SHP77 (cell line): ENCODE results near the gene RAB10.
"Not testable (repeated sequence)": the region's sequence is repeated elsewhere in the genome, so short reads cannot be mapped to it uniquely, and the experiment has no call there.

Experiments
- DNase-seq, 2 experiments: peaks; one replicate each; lab custom pipeline; 2025; lab: John Stamatoyannopoulos, UW

Gene RAB10

GRCh38 chr2:26016012-26016705 is 17.7 kb upstream of the RAB10 start:
- no peak for DNase-seq

DNA sequence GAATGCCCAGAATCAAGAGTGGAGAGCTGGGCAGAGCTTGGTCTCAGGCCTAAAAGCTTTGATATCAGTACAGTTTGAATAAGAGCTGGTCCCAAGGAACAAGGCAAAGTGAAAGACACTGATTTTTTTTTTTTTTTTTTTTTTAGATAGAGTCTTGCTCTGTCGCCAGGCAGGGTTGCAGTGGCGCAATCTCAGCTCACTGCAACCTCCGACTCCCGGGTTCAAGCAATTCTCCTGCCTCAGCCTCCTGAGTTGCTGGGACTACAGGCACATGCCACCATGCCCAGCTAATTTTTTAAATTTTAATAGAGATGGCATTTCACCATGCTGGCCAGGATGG is 17.2 kb upstream of the RAB10 start:
- DNase-seq, result not testable (repeated sequence)

GRCh38 chr2:26017464-26018183 is 16.3 kb upstream of the RAB10 start:
- no peak for DNase-seq

GRCh38 chr2:26018184-26019055 is 15.5 kb upstream of the RAB10 start:
- peak; percentile 14 to 24 for DNase-seq

- DNase-seq, result no peak
Observed at GRCh38 chr2:26020231-26020640, 13.6 kb upstream of the RAB10 start.

DNA sequence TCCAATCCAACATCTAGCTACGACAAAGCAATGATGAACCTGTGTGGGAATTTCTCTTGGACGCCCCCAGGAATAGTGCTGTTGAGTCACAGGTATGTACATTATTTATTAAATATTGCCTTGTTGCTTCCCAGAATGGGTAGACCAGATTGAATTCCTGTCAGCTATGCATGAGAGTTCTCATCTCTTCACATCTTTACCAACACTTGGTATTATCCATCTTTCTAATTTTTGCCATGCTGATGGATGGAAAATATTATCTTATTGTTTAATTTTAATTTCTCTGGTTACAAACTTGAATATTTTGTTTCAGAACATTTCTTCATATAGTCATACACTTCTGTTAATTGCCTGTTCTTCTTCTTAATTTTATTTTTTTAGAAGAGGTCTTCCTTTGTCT is 9.6 kb upstream of the RAB10 start:
- no peak for DNase-seq

- no peak for DNase-seq
Observed at GRCh38 chr2:26025509-26025908, 8.4 kb upstream of the RAB10 start.

DNA sequence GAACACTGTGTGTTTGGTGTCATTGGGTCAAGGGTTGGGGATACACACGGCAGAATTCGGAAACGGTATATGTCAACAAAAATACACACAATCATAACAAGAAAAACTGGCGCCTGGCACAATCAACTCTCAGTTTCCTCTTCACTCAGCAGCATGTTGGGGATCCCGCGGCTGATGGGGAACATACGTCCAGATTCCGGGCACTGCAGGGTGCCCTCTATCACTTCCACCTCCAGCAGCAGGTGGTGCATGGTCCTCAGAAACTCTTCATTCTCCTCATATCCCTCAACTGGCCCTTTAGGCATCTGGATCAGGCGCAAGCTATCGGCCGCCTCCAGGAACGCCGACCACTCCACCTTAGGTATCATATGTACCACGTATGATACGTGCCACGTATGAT is 5.8 kb upstream of the RAB10 start:
- DNase-seq, result not testable (repeated sequence)

DNA sequence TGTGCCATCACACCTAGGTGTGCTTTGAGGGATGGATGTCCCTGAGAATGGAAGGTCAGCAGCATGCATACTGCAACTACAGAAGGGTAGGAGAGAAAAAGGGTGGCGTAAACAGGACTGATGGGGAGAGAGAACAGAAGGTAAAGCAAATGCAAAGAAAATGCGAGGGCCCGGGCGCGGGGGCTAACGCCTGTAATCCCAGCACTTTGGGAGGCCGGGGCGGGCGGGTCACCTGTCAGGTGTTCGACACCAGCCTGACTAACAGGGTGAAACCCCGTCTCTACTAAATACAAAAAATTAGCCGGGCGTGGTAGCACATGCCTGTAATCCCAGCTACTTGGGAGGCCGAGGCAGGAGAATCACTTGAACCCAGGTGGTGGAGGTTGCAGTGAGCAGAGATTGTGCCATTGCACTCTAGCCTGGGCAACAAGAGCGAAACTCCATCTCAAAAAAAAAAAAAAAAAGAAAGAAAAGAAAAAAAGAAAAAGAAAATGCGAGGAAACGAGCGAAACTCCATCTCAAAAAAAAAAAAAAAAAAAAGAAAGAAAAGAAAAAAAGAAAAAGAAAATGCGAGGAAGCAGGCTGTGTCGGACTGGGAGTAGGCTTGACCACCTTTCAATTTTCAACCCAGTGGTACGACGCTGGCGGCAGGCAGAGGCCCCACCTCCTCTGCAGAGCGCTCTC is 1.2 kb upstream of the RAB10 start:
- DNase-seq, result not testable (repeated sequence)

DNA sequence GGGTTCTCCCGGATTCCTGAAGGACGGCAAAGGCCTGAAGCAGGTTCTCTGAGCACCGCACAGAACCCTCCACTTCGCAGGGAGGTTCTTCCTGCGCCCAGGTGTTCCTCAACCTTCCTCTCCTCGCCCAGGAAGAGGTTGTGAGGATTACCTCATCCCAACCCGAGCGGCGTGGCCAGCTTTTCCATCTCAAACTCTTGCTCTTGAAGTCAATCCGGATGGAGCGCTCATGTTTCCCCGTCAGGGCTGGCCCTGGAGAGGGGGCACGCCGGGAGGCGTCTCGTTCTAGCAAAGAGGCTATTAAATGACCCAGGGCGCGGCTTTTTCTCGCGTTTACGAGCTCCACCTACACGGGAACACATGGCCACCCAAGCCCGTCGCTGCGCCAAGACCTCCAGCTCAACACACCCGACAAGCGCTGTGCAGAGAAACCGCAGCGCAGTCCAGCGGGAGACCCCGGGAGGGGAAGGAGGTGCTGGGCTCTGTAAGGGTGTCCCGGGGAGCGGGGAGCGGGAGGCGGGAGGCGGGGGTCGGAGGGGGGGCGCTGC is 540 bp upstream of the RAB10 start:
- peak; percentile 85 for DNase-seq

GRCh38 chr2:26034637-26034992 is 731 bp downstream of the RAB10 start:
- DNase-seq, result no peak

DNA sequence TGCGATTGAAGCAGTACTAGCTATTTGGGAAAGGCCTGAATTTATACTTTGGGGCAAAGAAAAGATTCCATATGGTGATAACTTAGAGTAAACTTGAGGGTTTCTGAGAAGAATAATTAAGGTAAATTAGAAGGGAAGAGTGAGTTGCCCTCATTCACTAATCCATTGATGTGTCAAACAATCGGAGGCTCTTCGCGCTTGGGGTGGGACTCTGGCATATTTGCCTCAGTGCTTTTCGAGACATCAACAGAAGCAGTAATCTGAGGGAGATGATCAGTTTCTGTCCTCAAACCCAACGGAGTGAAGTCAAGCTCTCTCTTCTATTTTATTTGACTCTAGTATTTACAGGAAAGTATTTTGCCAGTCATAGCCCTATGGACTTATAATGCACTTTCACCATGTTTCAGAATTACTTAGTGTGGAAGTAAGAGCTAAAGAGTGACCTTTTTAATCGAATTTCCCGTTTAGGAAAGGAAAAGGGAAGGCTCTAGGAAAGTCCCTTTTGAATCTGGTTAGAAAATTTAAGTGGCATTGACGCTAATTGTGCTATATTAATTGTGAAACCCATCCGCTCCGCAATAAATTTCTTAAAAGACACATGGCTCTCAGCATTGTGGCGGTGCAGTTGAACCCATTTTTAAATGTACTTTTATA is 1.3 kb downstream of the RAB10 start:
- no peak for DNase-seq

DNA sequence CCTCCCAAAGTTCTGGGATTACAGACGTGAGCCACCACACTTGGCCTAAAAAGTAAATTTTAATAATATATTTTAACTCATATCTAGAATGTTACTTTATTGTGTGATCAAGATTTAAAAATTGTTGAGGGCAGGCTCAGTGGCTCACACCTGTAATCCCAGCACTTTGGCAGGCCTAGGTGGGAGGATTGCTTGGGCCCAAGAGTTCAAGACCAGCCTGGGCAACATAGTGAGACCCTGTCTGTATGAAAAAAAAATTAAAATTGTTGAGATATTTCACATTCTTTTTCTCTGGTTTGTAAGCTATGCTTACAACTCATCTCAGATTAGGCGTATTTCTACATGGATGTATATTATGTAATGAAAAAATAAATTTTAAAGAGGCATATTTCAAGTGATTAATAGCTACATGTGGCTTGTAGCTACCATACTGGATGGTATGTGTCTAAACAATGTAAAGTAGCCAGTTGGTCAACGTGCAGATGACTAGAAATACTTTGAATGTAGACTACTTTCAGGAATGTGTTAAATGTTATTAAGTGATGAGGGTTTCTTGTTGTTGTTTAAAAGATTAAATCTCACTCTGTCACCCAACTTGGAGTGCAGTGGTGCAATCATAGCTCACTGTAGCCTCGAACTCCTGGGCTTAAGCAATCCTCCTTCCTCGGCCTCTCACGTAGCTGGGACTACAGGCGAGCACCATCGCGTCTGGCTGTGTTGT is 5.9 kb downstream of the RAB10 start:
- DNase-seq, result no peak

GRCh38 chr2:26043109-26043508 is 9.2 kb downstream of the RAB10 start:
- DNase-seq, result no peak

DNA sequence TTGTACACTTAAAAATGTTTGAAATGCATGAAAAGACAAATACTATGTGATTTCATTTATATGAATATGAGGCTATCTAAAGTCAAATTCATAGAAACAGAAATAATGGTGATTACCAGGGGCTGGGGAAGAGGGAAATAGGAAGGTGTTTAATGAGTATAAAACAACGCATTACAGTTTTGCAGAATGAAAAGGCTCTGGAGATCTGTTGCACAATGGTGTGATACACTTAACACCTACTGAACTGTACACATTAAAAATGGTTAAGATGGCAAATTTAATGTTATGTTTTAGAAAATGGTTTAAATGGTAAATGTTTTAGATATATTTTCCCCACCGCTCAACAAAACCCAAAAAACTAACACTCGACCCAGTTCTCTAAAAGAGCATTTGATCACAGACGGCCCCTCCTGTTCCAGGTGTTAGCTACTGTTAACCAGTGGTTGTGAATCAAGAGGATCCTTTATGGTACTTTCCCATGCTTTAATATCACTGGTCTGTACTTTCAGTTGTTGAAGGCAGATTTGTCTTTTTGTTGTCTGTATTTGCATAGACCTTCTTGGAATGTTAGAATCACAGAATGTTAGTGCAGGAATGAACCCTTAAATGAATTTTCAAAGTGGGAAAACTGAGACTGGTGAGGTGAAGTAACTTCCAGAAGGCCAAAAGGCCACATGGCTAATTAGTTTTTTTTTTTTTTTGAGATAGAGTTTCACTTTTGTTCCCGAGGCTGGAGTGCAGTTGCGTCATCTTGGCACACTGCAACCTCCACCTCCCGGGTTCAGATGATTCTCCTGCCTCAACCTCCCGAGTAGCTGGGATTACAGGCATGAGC is 10.2 kb downstream of the RAB10 start:
- DNase-seq, result no peak

DNA sequence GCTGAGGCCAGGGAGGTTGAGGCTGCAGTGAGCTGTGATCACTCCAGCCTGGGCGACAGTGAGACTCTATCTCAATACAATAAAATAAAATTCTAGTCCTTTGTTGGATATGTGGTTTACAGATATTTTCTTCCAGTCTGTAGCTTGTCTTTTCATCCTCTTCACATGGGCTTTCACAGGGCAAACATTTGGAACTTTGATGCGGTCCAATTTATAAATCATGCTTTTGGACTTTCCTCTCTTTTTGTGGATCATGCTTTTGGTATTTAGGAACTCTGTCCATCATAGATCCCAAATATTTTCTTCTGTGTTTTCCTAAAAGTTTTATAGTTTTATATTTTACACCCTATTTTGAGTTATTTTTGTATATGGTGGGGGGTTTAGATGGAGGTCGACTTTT is 14.9 kb downstream of the RAB10 start:
- no peak for DNase-seq

DNA sequence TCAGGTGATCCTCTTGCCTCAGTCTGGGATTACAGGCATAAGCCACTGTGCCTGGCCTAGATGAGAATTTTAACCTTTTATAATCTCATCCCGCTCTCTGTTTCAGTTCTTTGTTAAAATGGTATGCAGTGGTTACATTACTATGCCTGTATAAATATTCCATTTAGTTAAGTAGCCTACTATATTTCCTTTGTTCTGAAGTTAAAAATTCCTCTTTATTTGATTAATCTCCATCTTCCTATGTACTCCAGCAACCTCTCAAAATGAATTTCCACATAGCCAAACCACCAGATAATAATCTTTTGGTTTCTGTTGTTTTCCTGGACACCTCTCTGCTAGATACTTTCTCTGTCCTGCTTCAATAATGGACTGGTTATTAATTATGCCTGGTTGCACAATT is 15.8 kb downstream of the RAB10 start:
- no peak for DNase-seq

GRCh38 chr2:26052740-26053139 is 18.9 kb downstream of the RAB10 start:
- no peak for DNase-seq

DNA sequence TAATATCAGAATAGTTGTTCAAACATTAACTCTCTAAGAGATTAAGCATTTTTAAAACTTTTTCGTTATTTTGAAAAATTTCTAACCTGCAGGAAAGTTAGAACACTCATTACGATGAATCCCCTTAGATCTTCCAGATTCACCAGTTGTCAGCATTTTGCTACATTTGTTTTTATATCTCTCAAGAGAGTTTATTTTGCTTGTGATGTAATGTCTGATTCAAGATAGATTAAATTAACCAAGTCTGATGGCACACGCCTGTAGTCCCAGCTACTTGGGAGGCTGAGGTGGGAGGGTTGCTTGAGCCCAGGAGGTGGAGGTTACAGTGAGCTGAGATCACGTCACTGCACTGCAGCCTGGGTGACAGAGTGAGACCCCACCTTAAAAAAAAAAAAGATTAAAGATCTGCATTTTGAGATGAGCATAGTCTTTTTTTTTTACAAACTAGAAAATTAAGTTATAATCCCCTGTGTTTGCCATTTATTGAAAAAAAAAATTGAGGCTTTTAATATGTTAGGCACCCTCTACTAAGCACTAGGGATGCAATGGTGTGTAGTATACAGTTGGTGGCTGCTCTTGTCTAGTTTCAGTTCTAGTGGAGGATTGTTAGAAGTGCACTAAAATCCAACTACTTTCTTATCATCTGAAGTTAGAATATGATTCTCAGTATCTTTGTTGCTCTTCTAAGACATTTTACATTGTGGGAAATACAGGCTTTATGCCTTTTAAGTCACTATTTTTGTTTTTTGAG is 20.9 kb downstream of the RAB10 start:
- DNase-seq, result no peak
